GM21367 (cell line): ENCODE measurements around the gene MMP7.

Experiments used
- ATAC-seq: cut with Tn5 transposase; IDR thresholded peaks from one replicate; pipeline ENCODE4 v1.9.1; 2021; ENCODE audit not compliant: unreplicated experiment

MMP7 gene

DNA sequence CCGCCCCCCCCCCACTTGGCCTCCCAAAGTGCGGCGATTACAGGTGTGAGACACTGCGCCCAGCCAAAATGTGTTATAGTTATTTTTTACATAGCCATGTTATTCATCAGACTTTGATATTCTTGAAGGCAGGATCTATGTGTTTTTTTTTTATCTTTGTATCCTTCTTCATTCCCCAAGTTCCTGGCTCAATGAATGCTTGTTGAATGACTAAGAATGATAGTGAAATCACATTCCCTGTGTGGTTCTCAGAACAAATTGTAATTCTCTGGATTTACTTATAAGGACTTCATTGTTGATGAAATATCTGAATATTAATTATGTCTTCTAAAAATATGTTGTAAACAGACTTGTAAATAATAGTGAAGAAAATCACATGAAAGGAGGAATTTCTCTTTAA is 33.5 kb downstream of the MMP7 start:
- no peak for ATAC-seq

GRCh38 chr11:102495161-102496042 is 35.1 kb downstream of the MMP7 start:
- ATAC-seq, result peak; percentile 93

DNA sequence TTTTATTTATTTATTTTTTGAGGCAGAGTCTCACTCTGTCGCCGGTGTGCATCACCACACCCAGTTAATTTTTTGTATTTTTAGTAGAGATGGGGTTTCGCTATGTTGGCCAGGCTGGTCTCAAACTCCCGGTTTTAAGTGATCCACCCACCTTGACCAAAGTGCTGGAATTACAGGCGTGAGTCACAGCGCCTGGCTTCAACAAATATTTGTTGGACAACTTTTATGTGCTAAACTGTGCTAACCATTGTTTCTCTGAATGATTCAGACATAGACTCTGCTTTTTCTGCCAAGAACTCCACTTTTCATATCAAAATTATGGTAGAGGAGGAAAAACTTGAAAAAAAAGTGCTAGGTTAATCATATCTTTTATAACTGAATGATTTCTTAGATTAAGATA is 36.3 kb downstream of the MMP7 start:
- no peak for ATAC-seq

DNA sequence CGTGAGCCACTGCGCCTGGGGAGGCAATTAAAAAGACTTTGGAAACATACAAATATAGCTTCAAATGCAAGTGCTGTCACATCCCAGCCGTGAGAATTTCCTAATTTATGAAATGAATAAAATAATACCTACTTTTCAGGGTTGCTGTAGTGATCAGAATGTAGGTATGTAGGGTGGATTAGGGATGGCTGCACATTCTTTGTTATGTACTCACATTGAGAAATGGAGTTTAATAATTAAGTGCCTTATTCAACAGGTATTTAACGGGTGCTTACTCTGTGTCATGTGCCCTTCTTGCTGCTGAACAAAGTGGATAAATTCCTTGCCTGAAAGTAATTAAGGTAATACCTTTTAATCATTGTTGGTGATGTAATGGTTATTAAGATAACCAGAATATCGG is 37.0 kb downstream of the MMP7 start:
- no peak for ATAC-seq

GRCh38 chr11:102491969-102492368 is 38.6 kb downstream of the MMP7 start:
- ATAC-seq, result no peak

GRCh38 chr11:102489186-102490145 is 41.1 kb downstream of the MMP7 start:
- no peak for ATAC-seq

DNA sequence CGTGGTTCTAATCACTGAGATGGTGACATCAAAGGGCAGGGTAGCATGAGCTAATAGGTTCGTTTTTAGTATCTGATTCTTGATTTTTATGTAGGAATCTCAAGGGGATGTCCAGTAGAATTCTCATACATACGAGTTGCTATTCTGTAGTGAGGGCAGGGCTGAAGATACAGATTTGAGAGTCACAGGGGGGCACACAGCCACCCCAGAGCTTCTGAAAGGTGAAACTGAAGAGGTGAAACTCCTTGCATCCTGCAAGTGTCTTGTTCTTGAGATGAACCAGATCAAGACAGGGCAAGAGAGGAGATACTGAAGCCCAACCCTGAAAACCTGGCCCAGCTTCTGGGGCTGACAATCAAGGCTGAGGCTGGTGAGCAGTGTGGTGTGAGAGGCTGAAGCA is 42.3 kb downstream of the MMP7 start:
- peak; percentile 83 for ATAC-seq

GRCh38 chr11:102487214-102487613 is 43.3 kb downstream of the MMP7 start:
- ATAC-seq, result no peak

GRCh38 chr11:102486584-102486983 is 44.0 kb downstream of the MMP7 start:
- ATAC-seq, result no peak

- no peak for ATAC-seq
Measured at GRCh38 chr11:102485095-102485722, 45.3 kb downstream of the MMP7 start.

GRCh38 chr11:102482433-102482832 is 48.1 kb downstream of the MMP7 start:
- ATAC-seq, result no peak

GRCh38 chr11:102479733-102480132 is 50.8 kb downstream of the MMP7 start:
- no peak for ATAC-seq

GRCh38 chr11:102478673-102479299 is 51.8 kb downstream of the MMP7 start:
- ATAC-seq, result no peak

DNA sequence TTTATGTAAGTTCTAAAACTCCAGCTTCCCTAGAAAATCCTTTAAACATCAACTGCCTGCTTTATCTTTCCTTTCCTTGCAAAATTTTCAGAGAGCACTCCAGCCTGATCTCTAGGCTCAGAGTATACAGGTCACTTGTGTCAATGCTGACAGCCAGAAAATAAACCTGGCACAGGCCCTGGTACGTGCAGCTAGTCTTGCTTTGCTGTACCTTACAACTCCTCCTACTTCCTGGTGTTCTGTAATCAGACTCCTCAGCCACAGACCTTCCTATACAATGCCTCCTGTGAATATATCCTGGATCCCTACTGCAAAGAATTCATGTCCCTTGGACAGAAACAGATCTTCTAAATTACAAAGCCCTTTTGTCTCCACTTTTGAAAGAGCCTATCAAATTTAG is 53.7 kb downstream of the MMP7 start:
- peak; percentile 40 for ATAC-seq

DNA sequence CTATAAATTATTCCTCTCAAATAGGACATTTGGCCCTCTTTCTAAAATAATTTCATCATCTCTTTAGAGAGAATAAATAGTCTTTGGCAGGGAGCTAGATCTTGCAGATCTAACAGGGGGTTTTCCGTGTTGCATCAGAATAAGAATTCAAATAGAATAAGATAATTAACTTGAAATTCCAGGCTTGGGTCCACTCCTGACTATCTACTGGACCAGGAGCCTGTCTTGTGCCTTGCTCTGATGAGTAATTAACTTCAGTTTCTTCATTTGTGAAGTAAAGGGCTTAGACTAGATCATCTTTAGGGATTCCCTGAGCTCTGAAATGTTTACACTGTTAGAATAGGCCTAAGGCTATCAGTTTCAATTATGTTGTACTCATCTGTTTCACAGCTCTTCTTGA is 54.5 kb downstream of the MMP7 start:
- ATAC-seq, result no peak

DNA sequence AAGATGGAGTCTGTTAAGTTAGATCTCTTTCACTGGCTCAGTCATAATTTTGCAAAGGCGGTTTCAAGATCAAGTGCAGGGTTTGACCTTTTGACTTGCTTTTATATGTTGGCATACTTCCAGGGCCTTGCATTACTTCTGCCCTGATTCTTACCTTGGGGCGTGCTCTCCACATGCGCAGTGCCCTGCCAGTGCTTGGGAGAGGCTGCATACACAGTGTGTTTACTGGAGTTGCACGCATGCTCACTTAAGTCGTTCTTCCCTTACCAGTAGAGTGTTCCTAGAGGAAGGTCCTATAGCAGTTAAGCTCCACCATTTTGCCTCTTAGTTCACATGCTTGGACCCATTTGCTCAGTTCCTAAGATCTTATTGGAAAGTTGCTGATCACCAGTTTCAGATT is 57.0 kb downstream of the MMP7 start:
- no peak for ATAC-seq

DNA sequence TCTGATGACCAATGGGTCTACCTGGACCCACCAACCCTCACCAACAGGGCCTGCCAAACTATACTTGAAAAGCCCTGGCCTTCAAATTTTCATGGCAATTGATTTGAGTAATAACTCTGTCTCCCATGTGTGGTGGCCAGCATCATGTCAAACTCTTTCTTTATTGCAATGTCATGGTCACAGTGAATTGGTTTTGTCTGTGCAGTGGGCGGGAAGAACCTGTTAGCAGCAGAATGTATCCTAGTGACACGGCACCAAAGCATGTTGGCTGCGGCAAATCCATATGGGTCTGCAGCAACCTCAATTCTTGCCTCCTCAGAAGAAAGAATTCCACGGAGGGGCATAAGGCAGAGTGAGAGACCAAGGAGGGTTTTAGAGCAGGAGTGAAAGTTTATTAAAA is 58.4 kb downstream of the MMP7 start:
- no peak for ATAC-seq

DNA sequence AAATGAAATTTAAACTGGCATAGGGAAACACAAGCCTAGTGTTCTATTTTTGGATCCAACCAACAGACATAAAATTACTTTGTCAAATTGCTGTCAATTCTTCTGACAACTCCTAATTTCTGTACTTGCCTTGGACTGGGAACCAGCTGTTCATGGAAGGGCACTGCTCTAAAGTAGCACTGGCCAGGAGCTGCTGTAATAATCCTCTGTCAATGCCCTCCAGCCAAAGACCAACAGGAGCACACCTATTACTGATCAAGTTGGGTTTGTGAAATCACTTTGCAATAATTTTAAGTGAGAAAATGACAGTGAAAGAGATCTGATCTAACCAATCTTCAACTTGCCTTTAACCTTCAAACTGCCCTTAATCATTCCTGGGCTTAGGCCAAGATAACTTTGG is 59.1 kb downstream of the MMP7 start:
- no peak for ATAC-seq
